ENCODE data around the gene CHD9.

- TF ChIP-seq CTCF (IDR thresholded peaks at IDR 0.05; ENCODE audit: insufficient read depth, low read length, poor library complexity, severe bottlenecking) (no peak), EZH2phosphoT487 (conservative IDR thresholded peaks at IDR 0.05; ENCODE audit: low read length) (no peak)
Measured at GRCh38 chr16:53285236-53285635, 230.4 kb downstream of the CHD9 start.
